Esophagus squamous epithelium (tissue), 5 donors: ENCODE data around the gene GMDS. TPM values are rescaled to one million over a fixed set of nuclear protein-coding genes. Genes with fewer than 3 reads are reported as not detected.
A peak's percentile ranks its signal among the peaks of the same experiment; 100 is the strongest.

Experiments
- DNase-seq: peaks from one replicate; lab custom pipeline; 2025; lab: John Stamatoyannopoulos, UW
- H3K27ac ChIP-seq, 4 donors: fragments of 200-600 bp; sonication (generic); one replicate each; pipeline ENCODE4 v1.5.1; 2016 to 2019; ENCODE audit warnings: mild to moderate bottlenecking in 1 of 4
- H3K27me3 ChIP-seq, 4 donors: fragments of 200-600 bp; sonication (generic); 1 replicate in 3 of 4; 2 replicates in 1 of 4; pipeline versions ENCODE4 v1.5.1 to v1.6.0; 2017 to 2021; ENCODE audit warnings: antibody characterized with exemption in 1 of 4
- H3K36me3 ChIP-seq, 3 donors: fragments of 200-600 bp; sonication (generic); one replicate each; pipeline ENCODE4 v1.5.1; 2016 to 2019
- H3K4me1 ChIP-seq, 3 donors: fragments of 200-600 bp; sonication (generic); one replicate each; pipeline ENCODE4 v1.5.1; 2017 to 2019
- H3K4me3 ChIP-seq, 4 donors: fragments of 200-600 bp; sonication (generic); 1 replicate in 3 of 4; 2 replicates in 1 of 4; pipeline ENCODE4 v1.5.1; 2016 to 2019; ENCODE audit warnings: mild to moderate bottlenecking in 2 of 4, moderate library complexity in 1 of 4
- H3K9me3 ChIP-seq, 3 donors: fragments of 200-600 bp; sonication (generic); one replicate each; pipeline ENCODE4 v1.5.1; 2016 to 2019
- CTCF ChIP-seq, 6 experiments: fragments of 450-650 bp in 4 of 6; fragments of 200-600 bp in 2 of 6; sonication (generic) in 2 of 6; IDR thresholded peaks; one replicate each; pipeline ENCODE4 v1.5.1; 2016 to 2019; ENCODE audit warnings: antibody characterized with exemption in 6 of 6, mild to moderate bottlenecking in 4 of 6, moderate library complexity in 4 of 6
- POLR2A ChIP-seq, 4 donors: fragments of 450-650 bp; IDR thresholded peaks; one replicate each; pipeline ENCODE4 v1.6.1; 2017; ENCODE audit warnings: antibody characterized with exemption in 4 of 4, mild to moderate bottlenecking in 4 of 4, moderate library complexity in 3 of 4
- WGBS, 2 donors: methylation state at CpG; one replicate each; pipeline ENCODE4 v1.1.5; 2018; 5-methylcytosine and 5-hydroxymethylcytosine counted together
- intact Hi-C: fragments of 100-400 bp; cut with DNase I; formaldehyde crosslinking; loops from one replicate; pipeline ENCODE4 v1.15.0; 2022
- total RNA-seq, 4 donors: library from RNA; depleted of rRNA; stranded (reverse); fragments of >200 nt; gene quantifications; one replicate each; pipeline ENCODE4 v1.1.0, GENCODE V29; 2016
- donor health status: DM: yes; HTN: yes; CAD: no.

GMDS gene
- total RNA-seq, 4 donors from 2014 or later: 17.9 to 58.7 (median 36.7) TPM

DNA sequence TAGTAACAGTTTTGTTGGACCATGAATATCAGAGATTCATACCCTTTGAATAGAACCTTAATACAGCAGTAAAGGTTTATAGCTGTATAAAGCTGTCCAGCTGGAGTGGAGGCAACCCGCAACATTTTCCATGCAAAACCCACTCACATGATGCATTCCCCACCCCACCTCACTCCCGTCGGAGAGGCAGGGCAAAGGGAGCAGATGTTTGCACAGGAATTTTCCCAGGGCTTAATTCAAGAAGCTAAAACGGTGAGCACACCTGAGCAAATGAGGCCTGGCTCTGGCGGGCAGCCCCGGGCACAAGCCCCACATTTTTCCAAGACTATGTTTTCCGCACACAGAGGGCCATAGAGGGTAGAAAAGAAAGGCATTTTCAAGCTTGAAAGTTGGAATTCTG is 444.0 kb downstream of the GMDS start:
- no peaks in the 10 kb centered on the region for H3K9me3 ChIP-seq
- WGBS, 2 donors: 74 to 86% methylated on average over 5 to 7 of the region's 7 CpGs
- no peak overlapping the region for H3K4me3 ChIP-seq
- no peaks in the 10 kb centered on the region for H3K27me3 ChIP-seq
- intact Hi-C loops: no loop called here
- TF ChIP-seq CTCF (IDR thresholded peaks at IDR 0.05): no peak
- no peak for TF ChIP-seq POLR2A (IDR thresholded peaks at IDR 0.05)
- DNase-seq: no peak
- no peaks in the 10 kb centered on the region for H3K36me3 ChIP-seq
- peaks cover 0 to 8% (median 2%) of the 10 kb centered on the region in 3 donors for H3K4me1 ChIP-seq
- no peak overlapping the region for H3K27ac ChIP-seq

DNA sequence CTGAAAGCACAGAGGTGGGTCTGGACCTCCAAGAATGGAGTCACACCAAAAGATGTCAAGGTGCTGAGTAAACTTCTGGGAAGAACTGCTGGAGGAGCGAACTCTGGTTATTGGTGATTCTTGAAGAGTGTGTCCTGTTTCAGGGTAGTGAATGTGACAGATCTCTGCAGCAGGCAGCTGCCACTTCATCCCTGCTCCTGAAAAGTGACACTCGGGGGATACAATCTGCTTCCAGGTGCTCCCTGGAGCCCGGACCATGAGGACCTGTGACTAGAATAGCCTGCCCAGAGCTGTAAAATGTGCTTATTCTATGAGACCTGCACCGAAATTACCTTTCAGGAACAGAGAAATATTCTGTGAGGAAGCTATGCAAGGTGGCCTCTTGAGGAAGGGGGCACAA is 444.6 kb downstream of the GMDS start:
- WGBS, 2 donors: 81 to 93% methylated on average over 3 to 4 of the region's 4 CpGs
- no peak for DNase-seq
- Histone ChIP-seq H3K9me3 (no peaks in the 10 kb centered on the region), H3K36me3 (no peaks in the 10 kb centered on the region), H3K4me1 (peaks cover 0 to 8% (median 2%) of the 10 kb centered on the region in 3 donors), H3K27ac (no peak overlapping the region), H3K27me3 (no peaks in the 10 kb centered on the region), H3K4me3 (no peak overlapping the region)
- intact Hi-C loops: no loop called here
- TF ChIP-seq CTCF (IDR thresholded peaks at IDR 0.05) (no peak), POLR2A (IDR thresholded peaks at IDR 0.05) (no peak)

GRCh38 chr6:1798965-1799325 is 446.5 kb downstream of the GMDS start:
- WGBS, 2 donors: 92 to 99% methylated on average over 8 of the region's 8 CpGs

DNA sequence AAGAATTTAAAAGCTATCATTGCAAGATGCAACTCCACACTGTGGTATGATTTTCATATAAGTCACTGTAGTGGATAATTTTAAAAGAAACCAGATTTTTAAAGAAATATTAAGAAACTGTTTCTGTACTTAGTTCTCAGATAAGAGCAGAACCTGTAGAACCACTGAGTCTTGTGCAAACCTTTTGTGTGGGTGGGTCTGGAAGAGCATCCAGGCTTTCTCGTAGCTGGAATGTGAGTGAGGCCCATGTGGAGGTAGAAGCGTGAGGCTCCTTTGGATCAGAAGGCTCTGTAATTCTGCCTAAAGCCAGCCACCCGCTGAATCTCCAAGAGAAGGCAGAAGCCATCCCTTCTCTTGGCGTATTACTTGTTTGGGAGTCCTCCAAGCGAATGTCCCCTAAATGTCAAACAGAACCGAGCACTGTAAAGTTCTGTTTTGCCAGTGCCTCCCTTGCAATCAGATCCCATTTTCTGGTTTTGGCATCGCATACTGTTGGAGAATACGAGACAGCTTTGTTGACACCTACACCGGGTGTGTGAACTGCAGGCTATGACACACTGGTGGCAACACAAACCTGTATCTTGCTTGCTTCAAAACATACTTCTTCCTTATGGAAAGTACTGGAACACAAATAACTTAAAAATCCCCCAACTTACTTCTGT is 447.0 kb downstream of the GMDS start:
- WGBS, 2 donors: 84 to 87% methylated on average over 9 of the region's 9 CpGs
- DNase-seq: no peak
- peak overlapping the region in 1 of 4 donors; percentile 51 for H3K27ac ChIP-seq
- no peak overlapping the region for H3K4me3 ChIP-seq
- no peak for TF ChIP-seq CTCF (IDR thresholded peaks at IDR 0.05)
- TF ChIP-seq POLR2A (IDR thresholded peaks at IDR 0.05): no peak
- H3K36me3 ChIP-seq: no peaks in the 10 kb centered on the region
- H3K27me3 ChIP-seq: no peaks in the 10 kb centered on the region
- peaks cover 0 to 8% (median 2%) of the 10 kb centered on the region in 3 donors for H3K4me1 ChIP-seq
- intact Hi-C loops: no loop called here
- H3K9me3 ChIP-seq: no peaks in the 10 kb centered on the region

More at GRCh38 chr6:1798965-1799325, 446.5 kb downstream of the GMDS start:
- Histone ChIP-seq H3K9me3 (no peaks in the 10 kb centered on the region), H3K4me3 (no peak overlapping the region), H3K27ac (no peak overlapping the region), H3K27me3 (no peaks in the 10 kb centered on the region), H3K4me1 (peaks cover 0 to 8% (median 2%) of the 10 kb centered on the region in 3 donors), H3K36me3 (no peaks in the 10 kb centered on the region)
- TF ChIP-seq CTCF (IDR thresholded peaks at IDR 0.05) (no peak), POLR2A (IDR thresholded peaks at IDR 0.05) (no peak)
- intact Hi-C loops: no loop called here
- no peak for DNase-seq

DNA sequence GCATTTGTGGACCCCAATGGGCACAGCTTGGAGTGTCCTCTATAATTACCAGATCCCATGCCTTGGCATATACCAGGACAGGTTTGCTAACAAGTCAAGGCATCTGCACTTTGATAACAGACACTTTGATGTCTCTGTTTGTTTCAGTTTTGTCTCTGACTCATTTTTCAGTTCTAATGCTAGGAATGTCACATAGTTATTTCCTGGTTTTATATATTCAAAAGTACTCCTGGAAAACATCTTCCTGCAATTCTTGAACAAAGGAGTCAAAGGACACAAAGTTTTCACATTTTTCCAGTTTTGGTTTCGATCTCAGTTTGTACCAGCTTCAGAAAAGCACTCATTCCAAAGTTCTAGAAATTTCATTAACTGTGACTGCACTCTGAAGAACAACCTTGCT is 447.6 kb downstream of the GMDS start:
- intact Hi-C loops: no loop called here
- Histone ChIP-seq H3K27ac (peak overlapping the region in 2 of 4 donors; percentile 46 to 66), H3K4me3 (no peak overlapping the region), H3K9me3 (no peaks in the 10 kb centered on the region), H3K27me3 (no peaks in the 10 kb centered on the region), H3K4me1 (peaks cover 0 to 8% (median 2%) of the 10 kb centered on the region in 3 donors), H3K36me3 (no peaks in the 10 kb centered on the region)
- 43 to 56% methylated on average over 1 of the region's 1 CpG for WGBS, 2 donors
- TF ChIP-seq POLR2A (IDR thresholded peaks at IDR 0.05): no peak
- TF ChIP-seq CTCF (IDR thresholded peaks at IDR 0.05): no peak
- DNase-seq: no peak
